ENCODE measurements around the gene IL17RD.

IL17RD gene

GRCh38 chr3:57158813-57159738 lies 6.1 kb downstream of the IL17RD start:
- no peak for DNase-seq (ENCODE audit: low read depth in 2 of 2)

- no peak for DNase-seq (ENCODE audit: low read depth in 2 of 2)
Observed at GRCh38 chr3:57158325-57158724, 6.8 kb downstream of the IL17RD start.

GRCh38 chr3:57157545-57157944 lies 7.6 kb downstream of the IL17RD start:
- DNase-seq (ENCODE audit: low read depth in 2 of 2): no peak

- no peak for DNase-seq (ENCODE audit: low read depth in 2 of 2)
Observed at GRCh38 chr3:57155310-57155643, 9.9 kb downstream of the IL17RD start.

- DNase-seq (ENCODE audit: low read depth in 2 of 2): no peak
Observed at GRCh38 chr3:57154470-57155309, 10.5 kb downstream of the IL17RD start.

GRCh38 chr3:57152151-57153143 lies 12.7 kb downstream of the IL17RD start:
- DNase-seq (ENCODE audit: low read depth in 2 of 2): no peak

GRCh38 chr3:57151749-57152148 lies 13.4 kb downstream of the IL17RD start:
- DNase-seq (ENCODE audit: low read depth in 2 of 2): no peak

- no peak for DNase-seq (ENCODE audit: low read depth in 2 of 2)
Observed at GRCh38 chr3:57151021-57151449, 14.1 kb downstream of the IL17RD start.

- no peak for DNase-seq (ENCODE audit: low read depth in 2 of 2)
Observed at GRCh38 chr3:57150113-57150581, 15.0 kb downstream of the IL17RD start.

GRCh38 chr3:57147071-57147470 lies 18.1 kb downstream of the IL17RD start:
- no peak for DNase-seq (ENCODE audit: low read depth in 2 of 2)

GRCh38 chr3:57145852-57146251 lies 19.3 kb downstream of the IL17RD start:
- DNase-seq (ENCODE audit: low read depth in 2 of 2): no peak

GRCh38 chr3:57144952-57145351 lies 20.2 kb downstream of the IL17RD start:
- no peak for DNase-seq (ENCODE audit: low read depth in 2 of 2)

- DNase-seq (ENCODE audit: low read depth in 2 of 2): no peak
Observed at GRCh38 chr3:57143886-57144459, 21.2 kb downstream of the IL17RD start.

GRCh38 chr3:57142411-57142723 lies 22.8 kb downstream of the IL17RD start:
- no peak for DNase-seq (ENCODE audit: low read depth in 2 of 2)

GRCh38 chr3:57141719-57142410 lies 23.3 kb downstream of the IL17RD start:
- DNase-seq (ENCODE audit: low read depth in 2 of 2): no peak

GRCh38 chr3:57140894-57141293 lies 24.3 kb downstream of the IL17RD start:
- DNase-seq (ENCODE audit: low read depth in 2 of 2): no peak

- no peak for DNase-seq (ENCODE audit: low read depth in 2 of 2)
Observed at GRCh38 chr3:57135964-57136719, 29.0 kb downstream of the IL17RD start.

- no peak for DNase-seq (ENCODE audit: low read depth in 2 of 2)
Observed at GRCh38 chr3:57133157-57133556, 32.0 kb downstream of the IL17RD start.

- DNase-seq (ENCODE audit: low read depth in 2 of 2): no peak
Observed at GRCh38 chr3:57132674-57133073, 32.5 kb downstream of the IL17RD start.

GRCh38 chr3:57131210-57131588 lies 34.0 kb downstream of the IL17RD start:
- no peak for DNase-seq (ENCODE audit: low read depth in 2 of 2)
